Transverse colon (tissue), 3 donors: ENCODE data around the gene NMRK1.

Experiments used
- EP300 ChIP-seq: sonication (generic); formaldehyde crosslinking; IDR thresholded peaks from one replicate; pipeline ENCODE4 v1.6.1; 2017; ENCODE audit warnings: antibody characterized with exemption, low read depth
- POLR2A ChIP-seq: fragments of 450-650 bp; IDR thresholded peaks from one replicate; pipeline ENCODE4 v1.6.1; 2016; ENCODE audit warnings: antibody characterized with exemption, mild to moderate bottlenecking, moderate library complexity
- TF ChIP-seq, protein P1 (sequence below), 5 experiments: fragments of 200-600 bp in 3 of 5; fragments of 450-650 bp in 2 of 5; sonication (generic) in 3 of 5; IDR thresholded peaks; 1 replicate in 2 of 5; 2 replicates in 3 of 5; pipeline ENCODE4 v1.5.1; 2016 to 2017; ENCODE audit warnings: antibody characterized with exemption in 5 of 5, inconsistent platforms in 3 of 5, mild to moderate bottlenecking in 2 of 5, moderate library complexity in 1 of 5

GRCh38 chr9:75065510-75065909, 22.4 kb downstream of the NMRK1 start:
- TF ChIP-seq, protein P1, sequence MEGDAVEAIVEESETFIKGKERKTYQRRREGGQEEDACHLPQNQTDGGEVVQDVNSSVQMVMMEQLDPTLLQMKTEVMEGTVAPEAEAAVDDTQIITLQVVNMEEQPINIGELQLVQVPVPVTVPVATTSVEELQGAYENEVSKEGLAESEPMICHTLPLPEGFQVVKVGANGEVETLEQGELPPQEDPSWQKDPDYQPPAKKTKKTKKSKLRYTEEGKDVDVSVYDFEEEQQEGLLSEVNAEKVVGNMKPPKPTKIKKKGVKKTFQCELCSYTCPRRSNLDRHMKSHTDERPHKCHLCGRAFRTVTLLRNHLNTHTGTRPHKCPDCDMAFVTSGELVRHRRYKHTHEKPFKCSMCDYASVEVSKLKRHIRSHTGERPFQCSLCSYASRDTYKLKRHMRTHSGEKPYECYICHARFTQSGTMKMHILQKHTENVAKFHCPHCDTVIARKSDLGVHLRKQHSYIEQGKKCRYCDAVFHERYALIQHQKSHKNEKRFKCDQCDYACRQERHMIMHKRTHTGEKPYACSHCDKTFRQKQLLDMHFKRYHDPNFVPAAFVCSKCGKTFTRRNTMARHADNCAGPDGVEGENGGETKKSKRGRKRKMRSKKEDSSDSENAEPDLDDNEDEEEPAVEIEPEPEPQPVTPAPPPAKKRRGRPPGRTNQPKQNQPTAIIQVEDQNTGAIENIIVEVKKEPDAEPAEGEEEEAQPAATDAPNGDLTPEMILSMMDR (IDR thresholded peaks at IDR 0.05), result no peak
- TF ChIP-seq POLR2A (no peak), EP300 (no peak)
